ENCODE measurements around the gene ALDH8A1. TPM values are rescaled to one million over a fixed set of nuclear protein-coding genes. Genes with fewer than 3 reads are reported as not detected.

Gene ALDH8A1
- total RNA-seq, 2 donors from 2014 or later, result 3.9 to 5.2 TPM

GRCh38 chr6:134938896-134939295 lies 11.0 kb downstream of the ALDH8A1 start:
- DNase-seq (ENCODE audit: low spot score) (no peak), ATAC-seq (peak; percentile 70 to 78)
- Mint-ChIP-seq H3K4me3 (no peak overlapping the region), H3K4me1 (ENCODE audit: low read depth in 2 of 2) (peaks cover 3 to 6% of the 10 kb centered on the region in 2 donors), H3K27me3 (no peaks in the 10 kb centered on the region), H3K36me3 (no peaks in the 10 kb centered on the region), H3K9me3 (no peaks in the 10 kb centered on the region), H3K27ac (no peak overlapping the region)

GRCh38 chr6:134937426-134937825 lies 12.5 kb downstream of the ALDH8A1 start:
- Mint-ChIP-seq H3K27ac (no peak overlapping the region), H3K36me3 (no peaks in the 10 kb centered on the region), H3K9me3 (no peaks in the 10 kb centered on the region), H3K27me3 (no peaks in the 10 kb centered on the region), H3K4me3 (no peak overlapping the region), H3K4me1 (ENCODE audit: low read depth in 2 of 2) (peaks cover 3 to 6% of the 10 kb centered on the region in 2 donors)
- ATAC-seq (no peak), DNase-seq (ENCODE audit: low spot score) (no peak)

DNA sequence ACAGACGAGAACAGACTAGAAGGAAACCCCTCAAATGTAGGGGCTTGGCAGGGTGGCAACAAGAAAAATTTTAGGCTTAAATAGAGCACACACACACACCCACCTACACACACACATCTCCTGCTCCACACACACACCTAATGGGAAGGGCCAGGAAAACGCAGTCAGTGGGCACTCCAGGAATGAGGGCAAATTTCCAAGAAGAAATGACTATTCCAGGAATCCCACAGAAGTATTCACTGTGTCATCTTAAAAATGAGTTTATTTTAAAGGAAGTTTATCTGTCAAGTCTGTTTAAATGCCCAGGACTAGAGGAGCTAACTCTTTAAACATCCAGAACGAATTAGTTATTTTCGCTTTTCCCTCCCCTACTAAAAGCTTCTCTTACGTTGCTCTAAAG lies 13.0 kb downstream of the ALDH8A1 start:
- no peak for ATAC-seq
- no peak for DNase-seq (ENCODE audit: low spot score)
- H3K4me3 Mint-ChIP-seq, result no peak overlapping the region
- no peaks in the 10 kb centered on the region for H3K9me3 Mint-ChIP-seq
- H3K27ac Mint-ChIP-seq, result no peak overlapping the region
- peaks cover 3 to 6% of the 10 kb centered on the region in 2 donors for H3K4me1 Mint-ChIP-seq (ENCODE audit: low read depth in 2 of 2)
- no peaks in the 10 kb centered on the region for H3K36me3 Mint-ChIP-seq
- H3K27me3 Mint-ChIP-seq, result no peaks in the 10 kb centered on the region

DNA sequence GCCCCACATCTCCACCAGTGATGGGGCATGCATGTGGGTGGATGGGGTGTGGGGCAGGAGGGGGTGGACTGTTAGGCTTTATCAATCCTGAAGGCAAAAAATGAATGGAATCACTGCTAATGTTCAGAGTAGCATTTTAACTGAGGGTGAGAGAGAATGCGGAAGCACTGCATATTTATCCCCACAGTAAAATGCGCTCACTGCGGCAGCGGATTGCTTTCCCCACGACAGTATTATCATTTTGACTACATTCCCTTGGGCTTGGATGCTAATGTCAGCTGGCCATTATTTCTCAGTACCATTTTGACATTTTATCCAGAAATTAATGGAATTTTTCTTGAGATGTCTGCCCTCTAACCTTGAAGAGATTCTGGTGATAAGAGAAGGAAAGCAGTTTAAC lies 13.4 kb downstream of the ALDH8A1 start:
- Mint-ChIP-seq H3K4me1 (ENCODE audit: low read depth in 2 of 2) (peaks cover 3 to 6% of the 10 kb centered on the region in 2 donors), H3K27ac (no peak overlapping the region), H3K36me3 (no peaks in the 10 kb centered on the region), H3K4me3 (no peak overlapping the region), H3K9me3 (no peaks in the 10 kb centered on the region), H3K27me3 (no peaks in the 10 kb centered on the region)
- no peak for DNase-seq (ENCODE audit: low spot score)
- no peak for ATAC-seq

GRCh38 chr6:134934793-134935485 lies 15.0 kb downstream of the ALDH8A1 start:
- no peak overlapping the region for H3K4me3 Mint-ChIP-seq
- H3K27ac Mint-ChIP-seq, result no peak overlapping the region
- DNase-seq (ENCODE audit: low spot score) (no peak), ATAC-seq (no peak)
- H3K4me1 Mint-ChIP-seq (ENCODE audit: low read depth in 2 of 2), result peaks cover 3 to 6% of the 10 kb centered on the region in 2 donors
- H3K27me3 Mint-ChIP-seq, result no peaks in the 10 kb centered on the region
- H3K9me3 Mint-ChIP-seq, result no peaks in the 10 kb centered on the region
- no peaks in the 10 kb centered on the region for H3K36me3 Mint-ChIP-seq

DNA sequence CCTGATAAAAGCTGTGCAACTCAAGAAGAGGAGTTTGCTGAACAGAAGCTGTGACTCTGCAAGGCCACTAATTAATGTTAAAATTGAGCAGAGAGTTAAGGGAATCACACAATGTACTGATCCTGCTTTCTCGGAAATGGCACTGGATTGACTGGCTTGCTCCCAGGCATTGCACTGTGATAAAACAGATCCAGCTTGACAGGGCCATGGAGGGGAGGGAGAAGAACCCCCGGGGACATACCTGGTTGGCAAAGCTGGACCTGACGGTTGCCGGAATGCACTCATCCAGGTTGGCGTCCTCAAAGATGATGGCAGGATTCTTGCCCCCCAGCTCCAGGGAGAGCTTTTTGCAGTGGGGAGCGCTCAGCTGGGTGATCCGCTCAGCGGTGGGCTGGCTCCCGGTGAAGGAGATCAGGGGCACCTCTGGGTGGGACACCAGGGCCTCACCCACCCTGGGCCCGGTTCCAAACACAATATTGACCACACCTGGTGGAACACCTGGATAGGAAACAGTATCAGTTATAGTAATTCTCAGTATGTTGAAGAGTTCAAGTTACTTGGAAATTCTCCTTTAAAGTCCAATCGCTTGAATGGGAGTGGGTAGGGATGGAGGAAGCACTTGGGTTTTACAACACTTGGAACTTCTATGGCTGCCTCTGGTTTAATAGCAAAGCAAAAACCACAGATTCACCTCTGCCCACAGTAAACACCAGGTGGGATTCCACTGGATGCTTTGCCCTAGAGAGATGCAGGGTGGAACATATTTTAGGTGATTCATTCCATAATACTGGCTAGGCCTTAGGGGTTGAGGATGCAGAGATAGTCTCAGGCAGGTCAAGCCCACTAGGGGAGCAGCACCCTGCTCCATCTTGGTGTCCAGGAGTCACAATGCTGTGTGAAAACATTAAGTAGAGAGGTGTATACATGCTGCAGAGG lies 17.1 kb downstream of the ALDH8A1 start:
- H3K27me3 Mint-ChIP-seq, result no peaks in the 10 kb centered on the region
- DNase-seq (ENCODE audit: low spot score) (no peak), ATAC-seq (no peak)
- no peaks in the 10 kb centered on the region for H3K4me1 Mint-ChIP-seq (ENCODE audit: low read depth in 2 of 2)
- no peak overlapping the region for H3K27ac Mint-ChIP-seq
- H3K36me3 Mint-ChIP-seq, result no peaks in the 10 kb centered on the region
- no peaks in the 10 kb centered on the region for H3K9me3 Mint-ChIP-seq
- no peak overlapping the region for H3K4me3 Mint-ChIP-seq

- no peaks in the 10 kb centered on the region for H3K9me3 Mint-ChIP-seq
- no peaks in the 10 kb centered on the region for H3K4me1 Mint-ChIP-seq (ENCODE audit: low read depth in 2 of 2)
- no peak overlapping the region for H3K4me3 Mint-ChIP-seq
- no peak overlapping the region for H3K27ac Mint-ChIP-seq
- no peak for ATAC-seq
- H3K36me3 Mint-ChIP-seq, result no peaks in the 10 kb centered on the region
- H3K27me3 Mint-ChIP-seq, result no peaks in the 10 kb centered on the region
- no peak for DNase-seq (ENCODE audit: low spot score)
These were observed 17.8 kb downstream of the ALDH8A1 start for GRCh38 chr6:134932098-134932497.

DNA sequence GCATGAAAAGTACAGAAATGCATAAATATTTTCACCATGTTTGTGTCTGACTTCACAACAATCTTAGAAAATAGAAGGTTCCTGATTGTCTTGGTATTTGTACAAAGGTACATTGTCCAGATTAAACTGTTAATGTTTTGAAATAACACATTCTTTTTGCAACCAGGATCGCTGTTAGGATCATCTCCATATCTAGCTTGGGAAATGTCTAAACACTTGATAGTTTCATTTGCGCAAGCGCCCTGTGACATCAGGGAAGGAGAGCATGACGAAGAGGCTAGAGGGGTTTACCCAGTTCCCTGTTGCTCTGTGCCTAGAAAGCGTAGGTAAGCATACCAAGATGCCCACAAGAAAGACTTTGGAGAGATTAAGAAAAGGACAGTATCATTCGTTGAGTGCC lies 19.4 kb downstream of the ALDH8A1 start:
- Mint-ChIP-seq H3K27me3 (no peaks in the 10 kb centered on the region), H3K36me3 (no peaks in the 10 kb centered on the region), H3K9me3 (no peaks in the 10 kb centered on the region), H3K27ac (no peak overlapping the region), H3K4me1 (ENCODE audit: low read depth in 2 of 2) (no peaks in the 10 kb centered on the region), H3K4me3 (no peak overlapping the region)
- DNase-seq (ENCODE audit: low spot score) (no peak), ATAC-seq (no peak)

GRCh38 chr6:134928151-134928900 lies 21.6 kb downstream of the ALDH8A1 start:
- no peaks in the 10 kb centered on the region for H3K27me3 Mint-ChIP-seq
- H3K4me1 Mint-ChIP-seq (ENCODE audit: low read depth in 2 of 2), result no peaks in the 10 kb centered on the region
- DNase-seq (ENCODE audit: low spot score) (no peak), ATAC-seq (no peak)
- H3K9me3 Mint-ChIP-seq, result no peaks in the 10 kb centered on the region
- H3K4me3 Mint-ChIP-seq, result no peak overlapping the region
- H3K27ac Mint-ChIP-seq, result no peak overlapping the region
- H3K36me3 Mint-ChIP-seq, result no peaks in the 10 kb centered on the region

DNA sequence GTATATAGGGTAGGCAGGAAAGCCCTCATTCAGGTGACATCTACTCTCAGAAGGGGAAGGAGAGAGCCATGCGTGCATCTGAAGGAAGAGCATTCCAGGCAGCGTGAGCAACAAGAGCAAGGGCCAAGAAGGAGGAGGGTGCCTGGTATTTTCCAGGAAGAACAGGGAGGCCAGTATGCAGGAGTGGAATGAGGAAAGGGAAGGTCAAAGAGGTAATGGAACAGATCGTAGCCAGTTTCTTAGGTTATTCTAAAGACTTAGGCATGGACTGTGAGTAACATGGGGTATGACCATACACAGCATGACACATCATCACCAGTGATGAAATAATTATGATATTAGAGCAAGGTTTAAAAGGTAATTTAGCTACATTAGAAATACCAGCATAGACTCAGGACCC lies 24.1 kb downstream of the ALDH8A1 start:
- Mint-ChIP-seq H3K27me3 (no peaks in the 10 kb centered on the region), H3K9me3 (no peaks in the 10 kb centered on the region), H3K4me3 (no peak overlapping the region), H3K27ac (no peak overlapping the region), H3K36me3 (no peaks in the 10 kb centered on the region), H3K4me1 (ENCODE audit: low read depth in 2 of 2) (no peaks in the 10 kb centered on the region)
- no peak for ATAC-seq
- DNase-seq (ENCODE audit: low spot score), result no peak

- DNase-seq (ENCODE audit: low spot score), result no peak
- no peak overlapping the region for H3K4me3 Mint-ChIP-seq
- H3K9me3 Mint-ChIP-seq, result no peaks in the 10 kb centered on the region
- no peaks in the 10 kb centered on the region for H3K27me3 Mint-ChIP-seq
- ATAC-seq, result peak in 1 of 2 donors; percentile 49
- no peak overlapping the region for H3K27ac Mint-ChIP-seq
- no peaks in the 10 kb centered on the region for H3K4me1 Mint-ChIP-seq (ENCODE audit: low read depth in 2 of 2)
- no peaks in the 10 kb centered on the region for H3K36me3 Mint-ChIP-seq
These were observed 28.1 kb downstream of the ALDH8A1 start for GRCh38 chr6:134921721-134922261.

- Mint-ChIP-seq H3K4me1 (ENCODE audit: low read depth in 2 of 2) (no peaks in the 10 kb centered on the region), H3K4me3 (no peak overlapping the region), H3K27ac (no peak overlapping the region), H3K27me3 (no peaks in the 10 kb centered on the region), H3K9me3 (no peaks in the 10 kb centered on the region), H3K36me3 (no peaks in the 10 kb centered on the region)
- peak in 1 of 2 donors; percentile 21 for ATAC-seq
- no peak for DNase-seq (ENCODE audit: low spot score)
These were observed 28.6 kb downstream of the ALDH8A1 start for GRCh38 chr6:134921276-134921675.

DNA sequence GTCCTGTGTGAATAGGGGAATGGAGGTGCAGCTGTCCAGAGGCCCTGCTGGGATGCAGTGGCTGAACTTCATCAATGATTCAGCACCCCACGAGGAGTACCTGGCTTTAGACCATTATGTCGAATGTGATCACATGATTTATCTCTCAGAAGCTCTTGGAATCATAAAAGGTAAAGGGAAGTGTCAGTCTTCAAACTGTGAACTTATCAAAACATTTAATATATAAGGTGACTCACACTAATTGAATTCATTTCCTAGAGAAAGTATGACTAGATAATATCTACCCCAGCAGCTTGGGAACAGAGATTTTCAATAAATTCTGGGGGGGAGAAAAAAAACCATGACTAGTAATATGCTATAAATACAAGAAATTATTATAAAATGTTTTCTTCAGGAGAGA lies 29.5 kb downstream of the ALDH8A1 start:
- Mint-ChIP-seq H3K36me3 (no peaks in the 10 kb centered on the region), H3K4me1 (ENCODE audit: low read depth in 2 of 2) (no peaks in the 10 kb centered on the region), H3K27me3 (no peaks in the 10 kb centered on the region), H3K4me3 (no peak overlapping the region), H3K9me3 (no peaks in the 10 kb centered on the region), H3K27ac (no peak overlapping the region)
- ATAC-seq (no peak), DNase-seq (ENCODE audit: low spot score) (no peak)
